ENCODE results near the gene IGSF1.

IGSF1 gene

GRCh38 chrX:131288738-131289511 is at the start of gene IGSF1:
Gene IGSF1, minus strand, starts transcription at chrX:131289306. Its CDS starts 2,632 bp downstream, at chrX:131286674.
- DNase-seq = no peak

DNA sequence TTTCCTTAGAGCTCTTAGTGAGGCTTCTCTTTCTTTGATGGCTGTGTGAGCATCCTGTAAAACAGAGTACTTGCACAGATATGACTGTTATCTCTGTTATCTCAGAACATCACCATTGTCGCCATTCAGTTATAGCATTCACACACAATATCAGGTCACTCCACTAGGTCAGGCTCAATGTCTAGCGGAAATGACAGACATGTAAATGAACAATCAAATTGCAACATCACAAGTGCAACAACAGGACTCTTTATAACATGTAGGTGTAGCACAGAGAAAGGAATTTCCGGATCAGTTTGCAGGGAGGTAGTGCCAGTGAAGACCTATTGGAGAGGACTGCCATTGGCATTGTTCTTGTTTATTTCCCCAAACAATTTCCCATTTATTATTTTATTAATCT is 43.2 kb upstream of the IGSF1 start:
- no peak for DNase-seq

- no peak for DNase-seq
These were observed 42.0 kb upstream of the IGSF1 start for GRCh38 chrX:131331152-131331551.

- no peak for DNase-seq
These were observed 41.6 kb upstream of the IGSF1 start for GRCh38 chrX:131330735-131331134.

DNA sequence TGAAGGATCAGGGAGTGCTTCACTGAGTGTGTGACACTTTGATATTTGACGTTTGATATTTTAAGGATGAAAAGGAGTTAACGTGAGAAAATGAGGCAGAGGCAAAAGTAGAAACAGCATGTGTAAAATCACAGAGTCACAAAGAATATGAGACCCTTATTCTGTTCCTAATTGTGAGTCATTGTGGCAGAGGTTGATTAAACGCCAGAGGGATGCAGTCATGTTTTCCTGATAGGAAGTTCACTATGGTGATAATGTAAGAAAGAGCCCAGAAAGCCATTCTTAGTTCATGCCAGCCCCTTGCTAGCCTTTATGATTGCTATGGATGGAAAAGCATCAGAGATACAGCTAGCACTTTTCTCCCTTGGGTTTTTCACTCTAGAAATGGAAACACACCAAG is 33.5 kb upstream of the IGSF1 start:
- DNase-seq = no peak

DNA sequence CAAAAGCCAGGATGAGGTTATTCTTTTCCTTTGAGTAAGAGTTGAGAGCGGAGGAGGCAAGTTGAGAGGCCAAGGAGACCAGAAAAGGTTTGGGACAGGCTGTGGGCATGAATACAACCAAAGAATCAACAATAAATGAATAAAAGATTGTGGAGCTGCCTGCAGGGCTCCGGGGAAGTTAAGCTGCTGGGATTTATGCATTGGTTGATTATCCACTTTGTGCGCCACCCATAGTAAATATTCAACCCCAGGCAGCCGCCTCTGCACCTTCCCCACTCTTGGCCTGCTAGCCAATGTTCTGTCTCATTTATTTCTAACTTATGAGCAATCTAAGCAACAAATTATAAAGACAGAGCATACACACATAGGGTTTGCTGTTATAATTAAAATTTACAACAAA is 28.2 kb upstream of the IGSF1 start:
- DNase-seq = peak in 1 of 2 experiments; percentile 24

DNA sequence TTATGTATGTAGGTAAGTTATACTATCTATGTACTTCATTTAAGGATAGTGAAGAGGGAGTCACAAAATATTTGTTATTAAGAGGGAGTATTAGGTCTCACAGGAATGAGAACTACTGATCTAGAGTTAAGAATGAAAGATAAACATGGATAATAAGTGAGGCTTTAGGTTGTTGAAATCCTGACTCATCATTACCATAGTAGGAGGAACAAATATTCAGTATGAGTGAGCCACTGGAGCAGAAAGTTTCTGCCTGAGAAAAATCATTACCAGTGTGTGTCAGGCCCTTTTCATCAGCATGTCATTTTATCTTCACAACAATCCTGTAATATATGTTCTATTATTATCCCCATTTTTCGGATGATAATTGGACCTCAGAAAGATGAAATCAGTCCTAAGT is 27.2 kb upstream of the IGSF1 start:
- no peak for DNase-seq

GRCh38 chrX:131308980-131309379 is 19.9 kb upstream of the IGSF1 start:
- no peak for DNase-seq

DNA sequence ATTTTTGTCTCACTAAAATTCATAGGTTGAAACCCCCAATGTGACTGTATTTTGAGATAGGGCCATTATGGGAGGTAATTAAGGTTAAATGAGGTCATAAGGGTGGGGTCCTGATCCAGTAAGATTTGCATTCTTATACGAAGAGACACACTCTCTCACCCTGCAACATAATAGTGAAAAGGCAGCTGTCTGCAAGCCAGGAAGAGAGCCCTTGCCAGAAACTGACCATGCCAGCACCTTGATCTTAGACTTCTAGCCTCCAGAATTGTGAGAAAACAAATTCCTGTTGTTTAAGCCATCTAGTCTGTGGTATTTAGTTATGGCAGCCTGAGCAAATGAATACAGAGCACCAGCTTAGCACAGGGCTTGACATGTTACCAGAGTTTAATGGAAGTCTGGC is 17.5 kb upstream of the IGSF1 start:
- DNase-seq = no peak

- DNase-seq = no peak
These were observed 16.8 kb upstream of the IGSF1 start for GRCh38 chrX:131305926-131306325.

DNA sequence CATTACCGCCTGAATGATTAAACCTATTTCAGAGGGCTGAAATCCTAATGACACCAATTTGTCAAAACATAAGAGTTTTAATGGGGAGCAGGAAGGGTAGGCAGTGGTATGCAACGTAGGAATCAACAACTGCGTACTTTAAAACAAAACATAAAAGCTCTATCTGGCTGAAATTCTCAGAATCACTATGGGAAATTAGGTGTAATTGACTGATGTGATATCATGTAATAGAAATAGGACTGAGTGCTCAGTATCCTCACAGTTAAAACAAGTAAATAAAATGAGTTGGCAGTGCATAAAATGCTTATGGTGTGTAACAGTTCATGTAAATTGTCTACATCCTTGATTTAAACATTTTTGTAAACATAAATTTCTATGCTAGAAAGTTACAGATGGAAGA is 13.6 kb upstream of the IGSF1 start:
- no peak for DNase-seq

DNA sequence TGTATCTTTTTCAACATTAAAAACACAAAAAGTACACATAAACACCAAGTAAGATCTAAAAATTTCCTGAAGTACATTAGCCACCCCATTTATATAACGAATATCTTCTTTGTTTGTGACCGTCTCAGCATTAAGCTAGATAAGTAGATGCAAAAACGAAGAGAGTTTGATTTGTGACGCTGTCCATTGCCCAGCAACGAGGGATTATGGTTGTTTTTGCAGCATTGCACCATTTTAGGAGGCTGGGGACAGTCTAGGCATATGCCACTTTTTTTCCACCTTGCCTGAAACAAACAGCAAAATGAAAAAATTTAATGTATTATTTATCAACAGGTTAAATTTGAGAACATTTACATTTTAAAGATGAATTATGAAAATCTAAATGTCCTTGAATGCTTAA is 12.0 kb upstream of the IGSF1 start:
- DNase-seq = no peak

- no peak for DNase-seq
These were observed 9.7 kb upstream of the IGSF1 start for GRCh38 chrX:131298846-131299245.

- DNase-seq = no peak
These were observed 8.9 kb upstream of the IGSF1 start for GRCh38 chrX:131298036-131298435.

GRCh38 chrX:131289527-131289926 is 421 bp upstream of the IGSF1 start:
- no peak for DNase-seq

- no peak for DNase-seq
These were observed 918 bp downstream of the IGSF1 start for GRCh38 chrX:131288188-131288587.

DNA sequence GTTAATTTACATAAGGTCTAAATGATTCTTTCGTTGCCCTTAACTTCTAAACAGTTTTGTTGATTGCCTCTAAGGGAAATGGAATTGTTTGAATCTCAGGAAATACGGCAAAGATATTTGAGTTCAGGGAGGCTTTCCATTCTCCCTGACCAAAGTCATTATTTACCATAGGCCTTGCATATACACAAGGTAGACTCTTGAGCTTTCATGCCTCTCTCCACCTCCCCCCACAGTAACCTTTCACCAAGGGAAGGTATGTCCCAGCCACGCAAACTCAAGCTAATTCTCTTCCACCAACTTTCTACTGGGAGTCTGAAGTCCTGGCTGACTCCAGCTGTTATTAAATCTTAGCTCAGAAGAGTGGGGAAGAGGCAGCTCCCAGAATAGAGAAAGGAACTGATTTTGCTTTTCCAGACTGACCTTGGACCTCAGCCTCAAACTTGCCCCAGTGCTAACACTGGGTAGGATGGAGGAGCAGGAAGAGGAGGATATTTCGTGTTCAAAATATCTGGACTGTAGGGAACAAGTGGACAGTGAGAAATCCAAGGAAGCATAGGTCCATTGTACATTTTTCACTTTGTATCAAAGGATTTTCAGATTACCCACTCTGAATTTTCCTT is 1.4 kb downstream of the IGSF1 start:
- DNase-seq = no peak

DNA sequence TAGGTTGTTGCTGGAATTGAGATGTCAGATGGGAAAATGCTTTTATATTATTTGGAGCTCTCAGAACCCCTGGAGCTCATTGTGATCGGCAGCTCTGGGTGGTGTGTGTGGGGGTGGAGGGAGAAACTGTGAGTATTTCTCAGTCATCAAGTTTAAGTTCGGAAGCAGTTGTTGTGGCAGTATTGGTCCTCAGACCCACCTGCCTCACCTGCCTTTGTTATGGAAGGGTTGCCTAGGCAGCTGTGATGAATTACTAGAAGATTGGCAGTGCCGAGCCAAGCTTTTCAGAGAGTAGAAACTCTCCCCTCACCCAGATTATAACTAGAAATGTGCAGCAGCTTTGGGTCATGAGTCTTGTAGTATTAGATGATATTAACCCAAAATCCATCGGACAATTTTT is 9.5 kb downstream of the IGSF1 start:
- DNase-seq = no peak

GRCh38 chrX:131279197-131279596 is 9.9 kb downstream of the IGSF1 start:
- DNase-seq = no peak

- no peak for DNase-seq
These were observed 11.5 kb downstream of the IGSF1 start for GRCh38 chrX:131277543-131278136.

DNA sequence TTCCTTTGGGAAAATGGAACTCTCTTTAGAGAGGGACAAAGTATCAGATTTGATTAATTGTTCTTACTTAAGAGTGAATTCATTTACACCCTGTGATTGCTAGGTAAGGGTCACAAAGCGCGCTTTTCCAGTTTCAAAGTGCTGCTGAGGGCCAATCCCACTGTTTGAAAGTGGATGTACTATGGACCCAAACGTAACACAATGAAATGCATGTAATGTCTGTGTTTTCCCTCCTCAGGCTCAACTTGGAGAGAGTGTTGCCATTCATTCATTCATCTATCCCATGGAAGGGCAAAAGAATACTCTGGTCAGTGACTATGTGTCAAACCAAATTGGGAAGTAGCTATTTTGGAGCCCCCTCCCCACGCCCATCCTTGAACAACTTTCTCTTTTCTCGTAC is 16.1 kb downstream of the IGSF1 start:
- DNase-seq = no peak

- DNase-seq = no peak
These were observed 17.3 kb downstream of the IGSF1 start for GRCh38 chrX:131271826-131272225.

DNA sequence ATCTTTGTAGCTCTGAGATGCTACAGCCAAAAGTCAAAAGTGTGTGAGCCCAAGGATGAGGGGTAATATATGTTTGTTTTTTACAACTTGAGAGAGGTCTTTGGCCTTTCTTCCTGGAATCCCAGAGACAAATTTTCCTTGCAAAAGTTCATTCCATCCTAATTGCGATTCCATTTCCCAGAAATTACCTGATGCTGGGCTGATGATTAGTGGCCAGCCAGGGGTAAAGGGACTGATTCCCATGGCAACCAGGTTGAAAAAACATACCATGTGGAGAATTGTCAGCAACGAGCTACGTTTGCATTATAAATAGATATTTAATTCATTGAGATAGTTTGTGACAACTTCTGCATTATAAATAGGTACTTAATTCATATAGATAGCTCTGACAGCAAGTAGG is 17.8 kb downstream of the IGSF1 start:
- no peak for DNase-seq

GRCh38 chrX:131270080-131270479 is 19.0 kb downstream of the IGSF1 start:
- no peak for DNase-seq
